Measurements from ENCODE around the gene NXPH3.
"Not testable (repeated sequence)": the region's sequence is repeated elsewhere in the genome, so short reads cannot be mapped to it uniquely, and the experiment has no call there.

Gene NXPH3

GRCh38 chr17:49575679-49576087 is at the start of gene NXPH3:
Gene NXPH3, plus strand, starts transcription at chr17:49575871. Its CDS starts 349 bp downstream, at chr17:49576220.
- DNase-seq: no peak

GRCh38 chr17:49527927-49528651 is 47.6 kb upstream of the NXPH3 start:
- no peak for DNase-seq

GRCh38 chr17:49528966-49529365 is 46.7 kb upstream of the NXPH3 start:
- no peak for DNase-seq

GRCh38 chr17:49530118-49530517 is 45.6 kb upstream of the NXPH3 start:
- no peak for DNase-seq

- DNase-seq: no peak
These were observed 31.8 kb upstream of the NXPH3 start for GRCh38 chr17:49543860-49544259.

- DNase-seq: no peak
These were observed 30.5 kb upstream of the NXPH3 start for GRCh38 chr17:49545007-49545660.

- no peak for DNase-seq
These were observed 29.7 kb upstream of the NXPH3 start for GRCh38 chr17:49545806-49546545.

- DNase-seq: no peak
These were observed 28.8 kb upstream of the NXPH3 start for GRCh38 chr17:49546546-49547535.

GRCh38 chr17:49547566-49547965 is 28.1 kb upstream of the NXPH3 start:
- DNase-seq: no peak

GRCh38 chr17:49548051-49548505 is 27.6 kb upstream of the NXPH3 start:
- no peak for DNase-seq

- DNase-seq: no peak
These were observed 27.0 kb upstream of the NXPH3 start for GRCh38 chr17:49548506-49549310.

GRCh38 chr17:49549311-49549605 is 26.4 kb upstream of the NXPH3 start:
- DNase-seq: no peak

- no peak for DNase-seq
These were observed 25.7 kb upstream of the NXPH3 start for GRCh38 chr17:49549691-49550678.

GRCh38 chr17:49550764-49551163 is 24.9 kb upstream of the NXPH3 start:
- DNase-seq: not testable (repeated sequence)

GRCh38 chr17:49551221-49552069 is 24.2 kb upstream of the NXPH3 start:
- no peak for DNase-seq

GRCh38 chr17:49552070-49552751 is 23.5 kb upstream of the NXPH3 start:
- no peak for DNase-seq

GRCh38 chr17:49553676-49554335 is 21.9 kb upstream of the NXPH3 start:
- DNase-seq: no peak

Data from KG1 (cell line).